D721Med (cell line): ENCODE data around the gene LTF.

ENCODE experiments used
- DNase-seq: peaks from one replicate; pipeline ENCODE4 v3.0.0; 2011; ENCODE audit warnings: low spot score; ENCODE audit not compliant: insufficient read length
- FAIRE-seq: peaks from 2 replicates; lab custom pipeline; 2011; peaks lifted over from hg19 to GRCh38; lab: Jason Lieb, UNC
- TF ChIP-seq, protein P1 (sequence below): IDR thresholded peaks from 2 replicates; pipeline ENCODE4 v1.5.1; 2012; ENCODE audit warnings: mild to moderate bottlenecking, control low read depth; ENCODE audit not compliant: insufficient read depth; ENCODE audit errors: missing control alignments

The LTF gene

GRCh38 chr3:46477145-46477544, 12.4 kb upstream of the LTF start:
- FAIRE-seq = no peak
- TF ChIP-seq, protein P1, sequence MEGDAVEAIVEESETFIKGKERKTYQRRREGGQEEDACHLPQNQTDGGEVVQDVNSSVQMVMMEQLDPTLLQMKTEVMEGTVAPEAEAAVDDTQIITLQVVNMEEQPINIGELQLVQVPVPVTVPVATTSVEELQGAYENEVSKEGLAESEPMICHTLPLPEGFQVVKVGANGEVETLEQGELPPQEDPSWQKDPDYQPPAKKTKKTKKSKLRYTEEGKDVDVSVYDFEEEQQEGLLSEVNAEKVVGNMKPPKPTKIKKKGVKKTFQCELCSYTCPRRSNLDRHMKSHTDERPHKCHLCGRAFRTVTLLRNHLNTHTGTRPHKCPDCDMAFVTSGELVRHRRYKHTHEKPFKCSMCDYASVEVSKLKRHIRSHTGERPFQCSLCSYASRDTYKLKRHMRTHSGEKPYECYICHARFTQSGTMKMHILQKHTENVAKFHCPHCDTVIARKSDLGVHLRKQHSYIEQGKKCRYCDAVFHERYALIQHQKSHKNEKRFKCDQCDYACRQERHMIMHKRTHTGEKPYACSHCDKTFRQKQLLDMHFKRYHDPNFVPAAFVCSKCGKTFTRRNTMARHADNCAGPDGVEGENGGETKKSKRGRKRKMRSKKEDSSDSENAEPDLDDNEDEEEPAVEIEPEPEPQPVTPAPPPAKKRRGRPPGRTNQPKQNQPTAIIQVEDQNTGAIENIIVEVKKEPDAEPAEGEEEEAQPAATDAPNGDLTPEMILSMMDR = no peak
- DNase-seq = no peak

GRCh38 chr3:46472736-46473135, 8.0 kb upstream of the LTF start:
- DNase-seq = no peak
- TF ChIP-seq, protein P1 = no peak
- FAIRE-seq = no peak

GRCh38 chr3:46471371-46471914, 6.7 kb upstream of the LTF start:
- DNase-seq = no peak
- no peak for FAIRE-seq
- TF ChIP-seq, protein P1 = no peak

DNA sequence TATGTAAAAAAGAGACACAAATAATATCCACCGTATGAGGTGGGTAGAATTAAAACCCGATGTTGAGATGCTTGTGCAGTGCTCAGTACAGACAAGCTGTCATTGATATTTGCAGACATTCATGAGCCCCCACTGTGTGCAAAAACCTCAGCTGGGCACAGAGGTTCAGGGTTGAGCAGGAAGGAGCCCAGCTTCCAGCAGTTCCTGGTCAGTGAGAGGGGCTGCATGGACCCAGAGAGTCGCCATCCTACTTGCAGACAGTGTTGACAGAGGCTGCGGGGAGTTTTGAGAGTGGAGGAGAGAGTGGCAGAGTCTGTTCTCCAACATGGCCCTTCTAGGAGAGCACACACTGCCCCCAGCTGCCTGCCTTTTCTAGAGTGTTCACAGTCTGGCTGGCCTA, 6.1 kb upstream of the LTF start:
- DNase-seq (no peak), FAIRE-seq (no peak)
- TF ChIP-seq, protein P1 = no peak

GRCh38 chr3:46469680-46470357, 5.1 kb upstream of the LTF start:
- DNase-seq = no peak
- TF ChIP-seq, protein P1 = no peak
- no peak for FAIRE-seq

DNA sequence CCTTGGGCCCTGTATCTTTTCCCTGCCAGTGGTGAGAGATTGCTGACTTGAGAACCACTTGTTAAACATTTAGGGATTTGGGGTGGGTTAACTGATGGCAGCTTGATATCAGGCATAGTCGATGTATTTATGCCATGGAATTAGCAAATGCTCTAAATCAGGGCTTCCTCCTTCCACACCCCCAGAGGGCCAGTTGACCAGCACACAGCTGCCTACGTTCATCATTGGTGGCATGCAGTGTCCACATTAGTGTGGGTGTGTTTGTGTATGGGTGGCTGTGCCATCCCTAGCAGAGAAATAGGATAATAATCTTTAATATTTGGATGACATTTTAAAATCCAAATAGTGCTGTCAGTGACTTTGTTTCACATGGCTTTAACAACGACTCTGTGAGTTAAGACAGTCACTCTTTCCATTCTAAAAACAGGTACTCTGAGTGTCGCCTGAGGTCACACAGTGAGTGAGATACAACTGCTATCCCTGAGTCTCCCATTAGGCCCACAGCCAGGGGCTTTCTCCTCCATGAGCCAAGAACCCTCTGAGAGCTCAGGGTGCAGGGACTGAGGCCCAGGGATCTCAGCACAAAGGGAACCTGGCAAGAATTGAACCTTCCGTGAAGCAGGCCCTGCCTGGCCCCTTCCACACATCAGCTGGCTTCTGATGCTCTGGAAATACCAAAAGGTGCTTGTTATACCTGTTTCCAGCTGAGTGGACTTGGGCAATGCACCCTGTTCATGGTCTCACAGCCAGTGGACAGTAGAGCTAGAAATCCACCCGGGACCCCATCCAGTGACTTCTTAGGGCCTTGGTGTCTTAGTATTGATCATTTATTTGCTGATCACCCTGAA, 4.3 kb upstream of the LTF start:
- no peak for FAIRE-seq
- no peak for DNase-seq
- TF ChIP-seq, protein P1 = no peak
